Activated naive CD8-positive, alpha-beta T cell treated with anti-CD3 and anti-CD28 coated beads, Interleukin-2, amount 10 ng/mL, durations not matched to agents 7 days and 5 days (primary cell): ENCODE results near the gene WDR36. TPM values are rescaled to one million over a fixed set of nuclear protein-coding genes. Genes with fewer than 3 reads are reported as not detected.
A peak's percentile ranks its signal among the peaks of the same experiment; 100 is the strongest.

Experiments
- ATAC-seq: fragments of 150-1000 bp; cut with Tn5 transposase; one replicate; pipeline ENCODE4 v1.10.0; 2021; ENCODE audit warnings: low read depth, moderate library complexity
- POLR2A ChIA-PET: fragments of 350-600 bp; sonication (Branson Sonifier 250); formaldehyde crosslinking; loops from one replicate; lab custom pipeline; 2021; ENCODE audit warnings: antibody characterized with exemption; lab: Charles Lee
- DNase-seq: peaks from one replicate; pipeline ENCODE4 v3.0.0; 2021
- H3K27ac Mint-ChIP-seq: one replicate; pipeline ENCODE4 v1.8.0; 2022; ENCODE audit warnings: mild to moderate bottlenecking, mixed read lengths
- H3K27me3 Mint-ChIP-seq: one replicate; pipeline ENCODE4 v1.8.0; 2022; ENCODE audit warnings: mild to moderate bottlenecking, moderate library complexity, mixed read lengths
- H3K36me3 Mint-ChIP-seq: one replicate; pipeline ENCODE4 v1.8.0; 2021; ENCODE audit warnings: mild to moderate bottlenecking, mixed read lengths
- H3K4me1 Mint-ChIP-seq: one replicate; pipeline ENCODE4 v1.8.0; 2021; ENCODE audit warnings: mixed read lengths
- H3K4me3 Mint-ChIP-seq: one replicate; pipeline ENCODE4 v1.8.0; 2022; ENCODE audit warnings: mild to moderate bottlenecking, moderate library complexity, mixed read lengths
- H3K9me3 Mint-ChIP-seq: one replicate; pipeline ENCODE4 v1.8.0; 2021; ENCODE audit warnings: mixed read lengths
- total RNA-seq, 2 experiments: library from RNA; stranded (reverse); gene quantifications; one replicate each; pipeline ENCODE4 v1.2.3, GENCODE V29; 2021

The WDR36 gene
- total RNA-seq, 2 experiments from 2014 or later, result 25.9 to 26.4 TPM

DNA sequence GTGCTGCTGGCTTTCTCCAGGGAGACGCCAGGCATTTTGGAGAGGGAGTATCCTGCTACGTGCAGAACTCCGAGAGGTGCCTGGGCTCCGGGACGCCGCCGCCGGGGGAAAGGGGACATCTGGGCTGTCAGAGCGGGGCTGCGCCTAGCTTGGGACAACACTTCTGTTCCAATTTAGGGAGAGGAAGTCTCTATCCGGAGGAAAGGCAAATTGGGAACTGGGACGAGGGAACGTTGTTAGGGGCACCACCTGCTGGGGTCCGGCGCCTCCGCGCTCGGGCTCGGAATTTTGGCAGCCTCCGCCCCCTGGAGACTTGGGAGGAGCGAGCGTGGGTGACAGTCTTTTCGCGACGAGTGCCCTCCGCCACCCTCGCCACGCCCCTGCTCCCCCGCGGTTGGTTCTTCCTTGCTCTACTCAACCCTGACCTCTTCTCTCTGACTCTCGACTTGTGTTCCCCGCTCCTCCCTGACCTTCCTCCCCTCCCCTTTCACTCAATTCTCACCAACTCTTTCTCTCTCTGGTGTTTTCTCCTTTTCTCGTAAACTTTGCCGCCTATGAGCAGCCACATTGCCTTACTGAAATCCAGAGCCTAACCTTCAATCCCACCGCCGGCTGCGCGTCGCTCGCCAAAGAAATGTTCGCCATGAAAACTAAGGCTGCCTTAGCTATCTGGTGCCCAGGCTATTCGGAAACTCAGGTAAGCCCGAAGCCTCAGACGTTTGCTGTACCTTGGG is 19.0 kb upstream of the WDR36 start:
- Mint-ChIP-seq H3K4me1 (peaks cover 26% of the 10 kb centered on the region), H3K27me3 (peaks cover 59% of the 10 kb centered on the region), H3K4me3 (peak overlapping the region; percentile 99), H3K36me3 (peaks cover 3% of the 10 kb centered on the region), H3K9me3 (no peaks in the 10 kb centered on the region), H3K27ac (peak overlapping the region; percentile 40)
- peak; percentile 94 for ATAC-seq
- POLR2A ChIA-PET, result interaction anchor here (0.9 kb wide), 1 partner anchor 19 kb away, joined by 4 read pairs; the partner anchor contains the start of gene WDR36
- DNase-seq, result peak; percentile 70

DNA sequence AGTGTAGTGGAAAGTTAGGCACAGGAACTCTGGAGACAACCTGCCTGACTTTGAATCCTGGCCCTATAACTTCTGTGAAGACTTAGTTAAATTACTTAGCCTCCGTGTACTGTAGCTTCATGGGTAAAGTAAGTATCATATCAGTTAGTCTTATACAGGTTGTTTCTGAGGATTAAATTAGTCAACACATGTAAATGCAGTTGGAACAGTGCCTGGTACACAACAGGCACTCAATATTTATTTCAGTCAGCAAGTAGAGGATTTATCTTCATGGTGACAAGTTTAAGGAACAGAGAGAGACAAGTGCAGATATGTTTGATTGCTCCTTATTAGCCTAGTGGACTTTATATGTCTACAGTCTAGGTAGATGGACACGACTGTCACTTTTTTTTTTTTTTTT is 17.9 kb upstream of the WDR36 start:
- POLR2A ChIA-PET, result interaction anchor here (0.9 kb wide), 1 partner anchor 18 kb away, joined by 4 read pairs; the partner anchor contains the start of gene WDR36
- no peak for DNase-seq
- peak overlapping the region; percentile 99 for H3K4me3 Mint-ChIP-seq
- H3K27ac Mint-ChIP-seq, result no peak overlapping the region
- no peaks in the 10 kb centered on the region for H3K9me3 Mint-ChIP-seq
- H3K4me1 Mint-ChIP-seq, result peaks cover 26% of the 10 kb centered on the region
- H3K27me3 Mint-ChIP-seq, result peaks cover 48% of the 10 kb centered on the region
- peaks cover 3% of the 10 kb centered on the region for H3K36me3 Mint-ChIP-seq
- ATAC-seq, result no peak

DNA sequence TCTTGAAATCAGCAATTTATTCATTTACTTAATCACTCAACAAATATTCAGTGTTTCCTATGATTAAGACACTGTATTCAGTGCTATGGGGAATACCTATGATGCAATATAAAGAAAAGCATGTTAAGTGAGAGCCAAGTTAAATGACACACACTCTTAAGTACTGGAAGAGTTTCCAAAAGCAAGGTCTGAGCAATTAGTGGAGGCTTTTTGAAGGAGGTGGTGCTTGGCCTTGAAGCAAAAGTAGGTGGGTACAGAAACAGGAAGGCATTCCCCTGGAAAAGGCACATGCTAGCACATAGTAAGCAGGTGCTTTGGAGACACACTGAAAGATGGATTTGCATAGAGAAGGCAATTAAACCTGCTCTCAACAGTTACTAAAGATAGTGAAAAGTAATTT is 16.6 kb upstream of the WDR36 start:
- H3K9me3 Mint-ChIP-seq, result no peaks in the 10 kb centered on the region
- ATAC-seq (no peak), DNase-seq (no peak)
- H3K27me3 Mint-ChIP-seq, result peaks cover 40% of the 10 kb centered on the region
- H3K36me3 Mint-ChIP-seq, result peaks cover 3% of the 10 kb centered on the region
- peaks cover 25% of the 10 kb centered on the region for H3K4me1 Mint-ChIP-seq
- no peak overlapping the region for H3K27ac Mint-ChIP-seq
- POLR2A ChIA-PET, result no interaction called here
- H3K4me3 Mint-ChIP-seq, result no peak overlapping the region

DNA sequence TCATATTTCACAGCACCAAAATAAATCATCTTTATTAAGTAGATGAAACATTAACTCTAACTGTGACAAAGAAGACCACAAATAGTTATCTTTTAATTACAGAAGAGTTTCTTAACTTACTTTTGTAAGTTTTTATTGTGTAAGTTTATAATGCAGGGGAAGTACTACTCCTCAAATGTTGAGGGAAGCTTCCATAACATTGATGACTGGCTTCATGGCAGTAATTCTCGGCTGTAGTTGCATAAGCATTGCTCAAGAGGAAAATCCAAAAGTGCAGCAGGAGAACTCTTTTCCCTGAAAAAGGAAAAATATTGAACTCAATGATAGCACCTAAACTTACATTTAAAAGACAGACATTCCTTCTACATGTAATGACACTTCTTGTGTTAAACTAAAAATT is 16.1 kb upstream of the WDR36 start:
- Mint-ChIP-seq H3K36me3 (peaks cover 3% of the 10 kb centered on the region), H3K27ac (no peak overlapping the region), H3K27me3 (peaks cover 39% of the 10 kb centered on the region), H3K9me3 (no peaks in the 10 kb centered on the region), H3K4me1 (peaks cover 21% of the 10 kb centered on the region), H3K4me3 (no peak overlapping the region)
- POLR2A ChIA-PET, result no interaction called here
- DNase-seq (no peak), ATAC-seq (no peak)

DNA sequence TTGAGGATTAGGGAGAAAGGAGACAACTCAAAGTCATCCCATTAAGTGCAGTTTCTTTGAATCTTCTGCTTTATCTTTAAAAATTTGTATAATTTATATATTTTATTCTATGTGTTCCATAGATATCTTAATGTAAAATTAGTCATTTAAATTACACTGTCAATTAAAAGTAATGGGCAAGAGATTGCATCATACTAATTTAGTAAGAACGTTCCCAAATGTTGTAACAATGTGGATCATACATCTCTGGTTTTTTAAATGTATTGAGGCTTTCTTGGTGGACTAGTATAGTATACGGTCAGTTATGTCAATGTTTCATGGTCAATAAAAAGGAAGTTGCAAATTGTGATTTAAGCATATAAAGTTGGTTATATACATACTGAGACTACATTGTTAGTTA is 14.5 kb upstream of the WDR36 start:
- Mint-ChIP-seq H3K36me3 (peaks cover 3% of the 10 kb centered on the region), H3K27ac (no peak overlapping the region), H3K4me1 (peaks cover 14% of the 10 kb centered on the region), H3K9me3 (peaks cover under 1% of the 10 kb centered on the region), H3K4me3 (no peak overlapping the region), H3K27me3 (peaks cover 28% of the 10 kb centered on the region)
- POLR2A ChIA-PET, result no interaction called here
- ATAC-seq (no peak), DNase-seq (no peak)

DNA sequence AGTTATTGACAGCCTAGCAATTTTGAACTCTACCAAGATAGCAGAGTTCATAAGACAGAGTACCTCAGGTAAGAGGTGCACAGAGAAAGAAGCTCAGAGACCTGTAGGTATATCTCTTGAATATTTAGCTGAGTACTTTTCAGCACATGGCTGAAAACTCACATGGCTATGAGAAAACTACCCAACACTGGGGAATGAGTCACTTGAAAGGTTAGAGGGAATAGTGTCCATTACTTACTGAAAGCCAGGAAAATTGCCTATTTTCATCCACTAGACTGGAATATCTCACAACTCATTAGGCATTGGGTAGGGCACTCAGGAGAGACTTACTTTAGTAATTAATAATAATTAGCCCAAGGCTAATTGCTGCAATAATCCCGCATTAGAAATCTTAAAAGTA is 12.3 kb upstream of the WDR36 start:
- POLR2A ChIA-PET, result no interaction called here
- Mint-ChIP-seq H3K4me3 (no peak overlapping the region), H3K4me1 (peaks cover 1% of the 10 kb centered on the region), H3K27ac (no peak overlapping the region), H3K9me3 (peaks cover 2% of the 10 kb centered on the region), H3K36me3 (peaks cover 1% of the 10 kb centered on the region), H3K27me3 (peaks cover 34% of the 10 kb centered on the region)
- ATAC-seq, result no peak
- DNase-seq, result no peak

DNA sequence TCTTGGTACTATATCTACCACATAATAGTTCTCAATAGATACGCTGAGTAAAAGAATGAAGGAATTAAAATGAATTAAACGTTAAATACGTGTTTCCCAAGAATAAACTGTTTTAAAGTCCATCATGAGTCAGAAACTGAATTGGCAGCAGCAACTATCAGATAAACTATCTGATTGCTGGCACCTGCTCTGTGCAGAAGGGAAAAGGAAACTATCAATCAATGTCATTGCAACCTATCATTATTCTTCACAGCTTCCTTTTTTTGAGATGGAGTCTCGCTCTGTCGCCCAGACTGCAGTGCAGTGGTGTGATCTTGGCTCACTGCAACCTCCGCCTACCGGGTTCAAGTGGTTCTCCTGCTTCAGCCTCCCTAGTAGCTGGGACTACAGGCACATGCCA is 8.8 kb upstream of the WDR36 start:
- peaks cover 29% of the 10 kb centered on the region for H3K27me3 Mint-ChIP-seq
- POLR2A ChIA-PET, result no interaction called here

DNA sequence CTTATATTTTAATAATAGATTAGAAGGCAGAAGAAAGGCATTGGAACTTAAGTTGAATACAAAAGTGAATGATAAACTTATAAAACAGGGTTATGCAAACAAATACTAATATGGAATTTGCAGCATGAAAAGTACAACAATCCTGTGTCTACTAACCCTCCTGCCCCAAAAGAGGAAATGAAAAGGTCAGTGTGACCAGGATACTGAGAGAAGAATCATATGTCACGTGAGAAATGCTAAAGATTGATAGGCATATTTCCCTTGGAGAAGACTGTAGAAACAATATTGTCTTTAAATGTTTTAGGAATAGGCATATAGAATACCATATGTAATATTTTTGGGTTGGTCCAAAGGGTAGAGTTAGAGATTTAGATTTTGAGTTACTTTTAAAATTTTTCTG is 3.8 kb downstream of the WDR36 start:
- no peak overlapping the region for H3K4me3 Mint-ChIP-seq
- no peak for DNase-seq
- H3K4me1 Mint-ChIP-seq, result peaks cover 28% of the 10 kb centered on the region
- no peaks in the 10 kb centered on the region for H3K27me3 Mint-ChIP-seq
- H3K9me3 Mint-ChIP-seq, result peaks cover 2% of the 10 kb centered on the region
- POLR2A ChIA-PET, result no interaction called here
- peaks cover 8% of the 10 kb centered on the region for H3K36me3 Mint-ChIP-seq
- no peak overlapping the region for H3K27ac Mint-ChIP-seq
- no peak for ATAC-seq

More for the DNA sequence above, 8.8 kb upstream of the WDR36 start:
- Mint-ChIP-seq H3K4me1 (no peaks in the 10 kb centered on the region), H3K27ac (no peak overlapping the region), H3K4me3 (no peak overlapping the region), H3K36me3 (peaks cover 1% of the 10 kb centered on the region), H3K9me3 (peaks cover 2% of the 10 kb centered on the region)
- DNase-seq (no peak), ATAC-seq (no peak)

DNA sequence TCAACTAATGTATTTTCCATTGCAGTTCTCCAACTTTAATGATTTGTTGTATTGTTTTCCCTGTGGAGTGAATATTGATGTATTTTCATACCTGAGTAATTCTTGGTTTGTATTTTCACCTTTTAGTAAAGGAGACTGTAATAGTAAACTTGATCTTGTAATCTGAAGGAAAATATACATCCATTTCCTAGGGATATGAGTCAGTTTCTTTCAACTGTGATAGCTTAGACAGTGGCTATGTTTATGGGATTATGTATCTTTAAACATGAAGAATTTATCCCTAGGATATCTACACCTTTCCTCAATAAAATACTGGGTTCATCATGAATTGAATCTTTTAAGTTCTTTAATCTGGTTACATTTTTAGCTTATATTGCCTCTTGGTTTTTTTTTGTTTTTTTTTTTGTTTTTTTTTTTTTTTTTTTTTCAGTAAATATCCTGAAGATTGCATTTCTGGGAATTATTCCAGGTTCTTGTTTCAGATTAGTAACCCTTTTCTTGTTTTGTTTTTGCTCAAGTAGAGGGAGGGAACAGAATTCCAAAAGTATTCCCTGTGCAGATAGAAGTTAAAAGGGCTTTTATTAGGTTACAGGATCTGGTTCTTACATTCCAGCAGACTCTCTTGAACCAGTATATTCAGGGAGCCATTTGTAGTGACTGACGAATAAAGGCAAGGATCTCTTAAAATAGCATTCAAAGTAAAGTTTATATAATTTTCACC is 7.1 kb downstream of the WDR36 start:
- Mint-ChIP-seq H3K9me3 (no peaks in the 10 kb centered on the region), H3K4me3 (no peak overlapping the region), H3K27me3 (no peaks in the 10 kb centered on the region), H3K4me1 (peaks cover 14% of the 10 kb centered on the region), H3K36me3 (peaks cover 9% of the 10 kb centered on the region), H3K27ac (no peak overlapping the region)
- no peak for DNase-seq
- no peak for ATAC-seq
- POLR2A ChIA-PET, result no interaction called here

DNA sequence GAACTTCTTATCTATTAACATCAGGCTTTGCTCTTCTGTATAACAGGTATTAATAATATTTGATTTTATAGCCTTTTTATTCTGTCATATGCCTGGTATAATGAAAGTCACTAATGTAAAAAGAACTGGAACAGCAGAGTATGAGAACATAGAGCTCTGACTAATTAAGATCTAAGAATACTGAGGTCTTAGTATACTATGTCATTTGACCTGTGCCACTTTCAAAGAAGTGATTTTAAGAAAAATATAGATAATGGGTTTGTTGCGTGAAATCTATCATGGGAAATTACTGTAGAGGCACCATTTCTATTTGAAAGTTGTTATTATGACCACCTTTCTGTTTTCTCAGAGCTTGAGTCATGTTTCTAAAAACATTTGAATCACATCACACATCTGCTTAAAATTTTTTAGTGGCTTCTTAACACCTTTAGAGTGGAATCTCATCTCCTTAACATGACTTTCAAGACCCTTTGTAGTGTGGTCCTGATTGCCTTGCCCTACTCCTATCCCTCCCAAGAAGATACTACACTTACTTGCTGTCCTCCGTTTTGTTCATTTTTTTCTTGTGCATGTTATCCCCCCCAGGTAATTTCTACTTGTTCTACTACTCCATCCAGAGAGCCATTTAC is 14.3 kb downstream of the WDR36 start:
- peaks cover 20% of the 10 kb centered on the region for H3K36me3 Mint-ChIP-seq
- ATAC-seq (no peak), DNase-seq (no peak)
- no peak overlapping the region for H3K4me3 Mint-ChIP-seq
- no peaks in the 10 kb centered on the region for H3K9me3 Mint-ChIP-seq
- POLR2A ChIA-PET, result no interaction called here
- H3K4me1 Mint-ChIP-seq, result peaks cover 6% of the 10 kb centered on the region
- no peak overlapping the region for H3K27ac Mint-ChIP-seq
- no peaks in the 10 kb centered on the region for H3K27me3 Mint-ChIP-seq

DNA sequence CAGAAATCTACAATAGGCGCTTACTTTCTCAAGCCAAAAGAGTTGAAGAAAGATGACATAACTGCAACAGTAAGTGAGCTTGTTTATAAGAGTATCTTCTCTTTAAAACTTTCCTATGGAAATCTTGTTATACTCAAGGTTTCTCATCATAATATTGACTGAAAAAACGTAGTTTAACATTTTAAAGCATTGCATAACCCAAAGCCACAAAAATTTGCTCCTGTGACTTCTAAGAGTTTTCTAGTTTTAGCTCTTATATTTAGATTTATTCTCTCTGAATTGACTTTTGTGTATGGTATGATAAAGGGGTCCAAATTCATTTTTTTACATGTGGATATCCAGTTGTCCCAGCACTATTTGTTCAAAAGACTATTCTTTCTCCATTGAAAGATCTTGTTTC is 15.2 kb downstream of the WDR36 start:
- H3K27ac Mint-ChIP-seq, result no peak overlapping the region
- H3K36me3 Mint-ChIP-seq, result peaks cover 25% of the 10 kb centered on the region
- H3K27me3 Mint-ChIP-seq, result no peaks in the 10 kb centered on the region
- ATAC-seq (no peak), DNase-seq (no peak)
- no peak overlapping the region for H3K4me3 Mint-ChIP-seq
- H3K9me3 Mint-ChIP-seq, result no peaks in the 10 kb centered on the region
- peaks cover 8% of the 10 kb centered on the region for H3K4me1 Mint-ChIP-seq
- POLR2A ChIA-PET, result no interaction called here

DNA sequence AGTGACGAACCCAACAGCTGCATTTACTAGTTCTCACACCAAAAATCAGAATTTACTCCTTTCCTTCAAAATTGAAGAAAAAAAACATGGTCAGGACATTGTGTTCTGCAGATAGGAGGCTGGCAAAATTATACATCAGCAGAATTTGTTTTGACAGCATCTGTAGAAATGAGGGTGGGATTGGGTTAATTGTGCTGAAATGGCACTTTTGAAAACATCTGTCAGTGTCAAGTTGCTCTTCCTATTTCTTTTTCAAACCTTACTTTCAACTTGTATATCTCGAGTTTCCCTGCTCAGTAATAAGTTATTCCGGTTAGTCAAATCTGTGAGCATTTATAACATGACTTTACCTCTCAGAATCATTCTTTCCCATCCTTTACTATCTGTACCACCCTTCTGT is 19.8 kb downstream of the WDR36 start:
- no peak for ATAC-seq
- H3K27me3 Mint-ChIP-seq, result no peaks in the 10 kb centered on the region
- no peak for DNase-seq
- H3K4me3 Mint-ChIP-seq, result no peak overlapping the region
- POLR2A ChIA-PET, result no interaction called here
- H3K9me3 Mint-ChIP-seq, result no peaks in the 10 kb centered on the region
- H3K27ac Mint-ChIP-seq, result no peak overlapping the region
- peaks cover 17% of the 10 kb centered on the region for H3K36me3 Mint-ChIP-seq
- H3K4me1 Mint-ChIP-seq, result peaks cover 7% of the 10 kb centered on the region

DNA sequence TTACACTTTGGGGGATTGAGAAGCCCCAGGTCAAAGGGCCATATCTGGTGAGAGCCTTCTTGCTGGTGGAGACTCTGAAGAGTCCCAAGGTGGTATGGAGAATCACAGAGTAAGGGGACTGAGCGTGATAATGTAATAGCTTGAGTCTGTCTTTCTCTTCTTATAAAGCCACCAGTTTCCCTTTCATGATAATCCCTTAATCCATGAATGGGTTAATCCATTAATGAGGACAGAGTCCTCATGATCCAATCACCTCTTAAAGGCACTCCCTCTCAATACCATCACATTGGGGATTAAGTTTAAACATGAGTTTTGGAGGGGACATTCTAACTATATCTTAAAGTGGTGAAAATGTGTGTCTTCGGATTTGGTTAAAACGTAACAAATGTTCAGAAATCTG is 21.5 kb downstream of the WDR36 start:
- H3K27ac Mint-ChIP-seq, result peak overlapping the region; percentile 8
- peaks cover 8% of the 10 kb centered on the region for H3K4me1 Mint-ChIP-seq
- ATAC-seq, result no peak
- DNase-seq, result no peak
- peaks cover 23% of the 10 kb centered on the region for H3K36me3 Mint-ChIP-seq
- H3K9me3 Mint-ChIP-seq, result no peaks in the 10 kb centered on the region
- H3K27me3 Mint-ChIP-seq, result no peaks in the 10 kb centered on the region
- no peak overlapping the region for H3K4me3 Mint-ChIP-seq
- POLR2A ChIA-PET, result no interaction called here
